ENCODE data around the gene LRRK1. TPM values are rescaled to one million over a fixed set of nuclear protein-coding genes. Genes with fewer than 3 reads are reported as not detected.
A peak's percentile ranks its signal among the peaks of the same experiment; 100 is the strongest.

The LRRK1 gene
- total RNA-seq, 1 donor = 18.0 TPM

DNA sequence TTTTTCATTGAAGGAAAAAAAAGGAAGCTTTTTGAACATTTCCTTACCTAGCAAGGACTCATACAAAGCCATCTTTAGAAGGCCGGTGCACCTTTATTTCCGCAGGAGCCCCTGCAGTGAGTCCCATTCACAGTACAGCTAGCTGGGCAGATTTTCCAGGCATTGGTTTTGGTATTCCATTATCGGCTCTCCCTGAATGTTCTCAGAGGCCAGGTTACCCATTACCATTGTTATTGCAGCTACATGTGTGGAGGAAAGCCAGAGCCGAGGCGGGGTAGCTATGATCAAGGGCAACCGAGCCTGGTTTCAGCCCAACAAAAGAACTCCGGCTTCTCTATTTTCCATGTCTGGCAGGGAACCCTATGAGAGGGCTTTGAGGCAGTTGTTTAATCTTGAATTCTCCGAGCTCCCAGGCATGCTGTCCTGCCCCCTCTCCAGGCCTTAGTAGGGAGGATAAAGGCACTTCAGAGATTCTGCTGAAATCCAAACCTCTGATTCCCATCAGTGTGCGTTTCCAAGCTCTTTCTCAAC, 100.3 kb downstream of the LRRK1 start:
- DNase-seq (ENCODE audit: low read depth) = no peak
- TF ChIP-seq, protein P1, sequence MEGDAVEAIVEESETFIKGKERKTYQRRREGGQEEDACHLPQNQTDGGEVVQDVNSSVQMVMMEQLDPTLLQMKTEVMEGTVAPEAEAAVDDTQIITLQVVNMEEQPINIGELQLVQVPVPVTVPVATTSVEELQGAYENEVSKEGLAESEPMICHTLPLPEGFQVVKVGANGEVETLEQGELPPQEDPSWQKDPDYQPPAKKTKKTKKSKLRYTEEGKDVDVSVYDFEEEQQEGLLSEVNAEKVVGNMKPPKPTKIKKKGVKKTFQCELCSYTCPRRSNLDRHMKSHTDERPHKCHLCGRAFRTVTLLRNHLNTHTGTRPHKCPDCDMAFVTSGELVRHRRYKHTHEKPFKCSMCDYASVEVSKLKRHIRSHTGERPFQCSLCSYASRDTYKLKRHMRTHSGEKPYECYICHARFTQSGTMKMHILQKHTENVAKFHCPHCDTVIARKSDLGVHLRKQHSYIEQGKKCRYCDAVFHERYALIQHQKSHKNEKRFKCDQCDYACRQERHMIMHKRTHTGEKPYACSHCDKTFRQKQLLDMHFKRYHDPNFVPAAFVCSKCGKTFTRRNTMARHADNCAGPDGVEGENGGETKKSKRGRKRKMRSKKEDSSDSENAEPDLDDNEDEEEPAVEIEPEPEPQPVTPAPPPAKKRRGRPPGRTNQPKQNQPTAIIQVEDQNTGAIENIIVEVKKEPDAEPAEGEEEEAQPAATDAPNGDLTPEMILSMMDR (IDR thresholded peaks at IDR 0.05; ENCODE audit: insufficient read depth, low read length) = no peak
- H3K4me3 ChIP-seq (ENCODE audit: low read depth, low read length) = no peak overlapping the region

DNA sequence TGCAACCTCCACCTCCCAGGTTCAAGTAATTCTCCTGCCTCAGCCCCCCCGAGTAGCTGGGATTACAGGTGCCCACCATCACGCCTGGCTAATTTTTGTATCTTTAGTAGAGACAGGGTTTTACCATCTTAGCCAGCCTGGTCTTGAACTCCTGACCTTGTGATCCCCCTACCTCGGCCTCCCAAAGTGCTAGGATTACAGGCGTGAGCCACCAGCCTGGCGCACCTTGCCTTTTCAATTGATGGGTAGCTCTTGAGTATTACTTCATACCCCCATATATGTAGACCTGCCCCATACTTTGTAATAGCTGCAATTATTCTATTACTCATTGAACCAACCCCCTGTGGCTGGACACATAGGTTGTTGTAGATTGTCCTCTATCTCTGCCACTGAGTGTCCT, 101.3 kb downstream of the LRRK1 start:
- H3K4me3 ChIP-seq (ENCODE audit: low read depth, low read length) = no peak overlapping the region
- no peak for DNase-seq (ENCODE audit: low read depth)
- TF ChIP-seq, protein P1 (IDR thresholded peaks at IDR 0.05; ENCODE audit: insufficient read depth, low read length) = no peak

DNA sequence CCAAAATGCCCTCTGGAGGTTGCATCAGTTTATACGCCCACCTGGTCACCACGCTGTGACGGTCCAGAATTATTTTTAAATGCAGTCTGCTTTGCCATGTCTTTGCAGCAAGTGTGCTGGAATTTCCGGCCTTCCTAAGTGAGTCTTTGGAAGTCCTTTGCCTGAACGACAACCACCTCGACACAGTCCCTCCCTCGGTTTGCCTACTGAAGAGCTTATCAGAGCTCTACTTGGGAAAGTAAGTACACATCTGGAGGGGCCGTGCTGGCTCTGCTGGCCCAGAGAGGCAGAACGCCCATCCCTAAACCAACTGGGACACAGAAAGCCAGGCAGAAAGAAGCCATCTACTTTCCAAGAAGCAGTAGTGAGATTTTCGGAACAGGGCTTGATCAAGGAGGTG, 101.8 kb downstream of the LRRK1 start:
- DNase-seq (ENCODE audit: low read depth) = no peak
- TF ChIP-seq, protein P1 (IDR thresholded peaks at IDR 0.05; ENCODE audit: insufficient read depth, low read length) = no peak
- H3K4me3 ChIP-seq (ENCODE audit: low read depth, low read length) = no peak overlapping the region

DNA sequence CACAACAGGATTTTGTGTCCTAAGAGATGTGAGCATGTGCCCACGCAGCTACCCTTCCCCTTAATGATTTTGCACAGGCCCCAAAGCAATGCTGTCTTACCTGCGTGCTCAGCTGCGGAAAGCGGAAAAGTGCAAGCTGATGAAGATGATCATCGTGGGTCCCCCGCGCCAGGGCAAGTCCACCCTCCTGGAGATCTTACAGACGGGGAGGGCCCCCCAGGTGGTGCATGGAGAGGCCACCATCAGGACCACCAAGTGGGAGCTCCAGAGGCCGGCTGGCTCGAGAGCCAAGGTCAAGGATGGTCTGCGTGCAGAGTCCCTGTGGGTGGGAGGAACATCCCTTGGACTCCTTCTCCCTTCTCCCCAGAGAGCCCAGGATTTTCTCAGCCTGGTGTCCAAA, 103.1 kb downstream of the LRRK1 start:
- no peak overlapping the region for H3K4me3 ChIP-seq (ENCODE audit: low read depth, low read length)
- DNase-seq (ENCODE audit: low read depth) = no peak
- TF ChIP-seq, protein P1 (IDR thresholded peaks at IDR 0.05; ENCODE audit: insufficient read depth, low read length) = no peak

DNA sequence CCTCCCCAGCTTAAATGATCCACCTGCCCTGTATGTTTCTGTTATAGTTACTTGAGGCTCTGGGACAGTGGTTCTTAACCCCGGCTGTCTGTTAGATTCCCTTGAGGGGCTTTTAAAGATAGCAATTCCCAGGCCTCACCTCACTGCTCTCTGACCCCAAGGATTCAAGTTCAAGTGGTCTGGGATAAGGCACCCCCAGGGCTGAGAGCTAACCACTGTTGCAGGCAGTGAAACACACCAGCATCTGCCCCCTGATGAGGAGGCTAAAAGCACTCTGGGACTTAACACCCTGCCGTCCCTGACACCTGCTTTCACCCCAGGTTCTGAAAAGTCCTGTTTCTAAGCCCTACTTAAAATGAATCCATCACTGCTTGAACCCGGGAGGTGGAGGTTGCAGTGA, 103.7 kb downstream of the LRRK1 start:
- TF ChIP-seq, protein P1 (IDR thresholded peaks at IDR 0.05; ENCODE audit: insufficient read depth, low read length) = no peak
- H3K4me3 ChIP-seq (ENCODE audit: low read depth, low read length) = no peak overlapping the region
- no peak for DNase-seq (ENCODE audit: low read depth)

GRCh38 chr15:101023501-101024072, 104.4 kb downstream of the LRRK1 start:
- TF ChIP-seq, protein P1 (IDR thresholded peaks at IDR 0.05; ENCODE audit: insufficient read depth, low read length) = no peak
- DNase-seq (ENCODE audit: low read depth) = peak; percentile 46
- no peak overlapping the region for H3K4me3 ChIP-seq (ENCODE audit: low read depth, low read length)

All from fibroblast of the aortic adventitia (primary cell).